HG02642 (cell line): ENCODE data around the gene DIP2C.
"Not testable (repeated sequence)": the region's sequence is repeated elsewhere in the genome, so short reads cannot be mapped to it uniquely, and the experiment has no call there.

ENCODE experiments used
- ATAC-seq: cut with Tn5 transposase; IDR thresholded peaks from one replicate; pipeline ENCODE4 v1.9.1; 2021; ENCODE audit warnings: mild to moderate bottlenecking; ENCODE audit not compliant: unreplicated experiment, poor library complexity

Gene DIP2C

GRCh38 chr10:689452-690371, at the start of gene DIP2C:
Gene DIP2C, minus strand, starts transcription at chr10:689668. Its CDS starts 90 bp downstream, at chr10:689578.
- no peak for ATAC-seq

GRCh38 chr10:734481-734880, 45.0 kb upstream of the DIP2C start:
- ATAC-seq: no peak

- ATAC-seq: no peak
These were observed 43.6 kb upstream of the DIP2C start for GRCh38 chr10:733086-733485.

DNA sequence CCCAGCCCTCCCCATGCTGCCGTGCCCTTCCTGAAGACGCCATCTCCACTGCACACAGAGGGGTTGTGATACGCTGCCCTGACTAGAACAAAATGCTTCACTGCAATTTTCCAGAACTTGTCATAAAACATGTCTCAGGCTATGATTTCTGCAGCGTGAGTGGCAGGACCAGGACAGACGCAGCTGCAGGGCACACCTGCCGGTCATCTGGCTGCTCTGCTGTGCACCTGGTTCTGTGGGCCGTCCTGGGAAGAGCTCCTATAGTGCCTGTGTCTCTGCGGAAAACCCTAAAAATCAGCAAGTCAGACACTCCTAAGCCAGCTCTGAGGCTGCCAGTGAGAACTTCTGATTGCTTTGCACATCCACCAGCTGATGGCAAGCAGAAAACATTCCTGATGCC, 39.7 kb upstream of the DIP2C start:
- no peak for ATAC-seq

- no peak for ATAC-seq
These were observed 39.1 kb upstream of the DIP2C start for GRCh38 chr10:728603-729002.

DNA sequence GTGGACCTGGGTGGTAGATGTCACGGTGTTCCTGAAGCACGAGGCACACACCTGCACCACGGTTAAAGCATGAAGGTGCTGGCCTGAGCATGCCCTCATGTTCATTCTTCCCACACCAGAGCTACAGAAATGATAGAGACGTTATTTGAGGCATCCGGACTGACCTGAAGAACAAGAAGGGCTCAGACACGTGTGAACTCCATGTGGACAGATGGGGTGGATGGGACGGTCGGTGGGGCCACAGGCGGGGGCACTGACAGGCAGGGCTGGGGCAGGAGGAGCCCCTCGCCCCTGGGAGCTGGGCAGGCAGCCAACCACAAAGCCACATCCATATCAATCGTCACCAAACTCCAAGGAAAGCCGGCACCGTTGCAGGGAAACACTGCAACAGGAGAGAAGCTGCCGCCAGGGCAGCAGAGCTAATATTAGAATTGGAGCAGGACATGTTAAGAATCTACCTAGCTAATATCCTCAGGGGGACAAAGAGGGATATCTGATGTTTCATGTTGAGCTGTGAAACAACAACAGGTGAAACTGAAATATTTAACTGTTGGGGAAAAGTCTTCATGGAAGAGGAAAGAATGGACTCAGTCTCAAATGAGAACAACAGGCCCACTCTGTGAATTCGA, 37.8 kb upstream of the DIP2C start:
- ATAC-seq: no peak

DNA sequence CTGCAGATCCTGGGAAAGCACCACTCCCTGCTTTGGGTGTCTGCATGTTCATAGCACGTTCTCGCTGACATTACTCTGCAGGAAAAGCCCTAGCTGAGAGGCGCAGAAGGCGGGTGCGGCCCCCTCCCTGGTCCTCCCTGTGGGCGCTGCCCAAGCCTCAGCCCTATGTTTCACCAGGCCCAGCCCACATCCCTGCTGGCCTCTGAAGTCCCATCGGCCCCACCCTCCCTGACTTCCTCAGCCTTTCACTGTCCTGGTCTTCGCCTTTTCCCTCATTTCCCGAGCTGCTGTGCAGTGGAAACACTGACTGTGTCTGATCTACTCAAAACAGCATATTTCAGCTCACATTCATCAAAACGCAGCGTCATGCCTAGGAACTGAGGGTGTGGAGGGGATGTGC, 36.3 kb upstream of the DIP2C start:
- no peak for ATAC-seq

DNA sequence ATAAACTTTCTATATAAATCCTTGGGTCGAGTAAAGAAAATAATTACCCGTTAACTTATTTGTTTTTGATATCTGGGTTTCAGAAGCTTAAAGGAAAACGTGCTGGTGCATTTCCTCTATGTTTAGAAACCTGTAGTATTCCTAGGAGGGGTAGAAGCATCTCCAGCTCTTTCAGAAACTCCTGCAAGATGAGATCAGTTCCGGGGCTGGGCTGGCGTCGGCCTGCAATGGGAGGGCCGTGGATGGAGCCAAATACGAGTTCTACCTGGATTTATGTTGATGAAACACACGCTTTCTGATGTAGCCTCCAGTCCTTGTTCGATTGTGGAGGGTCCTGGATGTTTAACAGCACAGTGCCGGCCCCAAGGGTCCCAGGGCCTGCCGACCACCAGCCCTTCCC, 35.8 kb upstream of the DIP2C start:
- ATAC-seq: no peak

DNA sequence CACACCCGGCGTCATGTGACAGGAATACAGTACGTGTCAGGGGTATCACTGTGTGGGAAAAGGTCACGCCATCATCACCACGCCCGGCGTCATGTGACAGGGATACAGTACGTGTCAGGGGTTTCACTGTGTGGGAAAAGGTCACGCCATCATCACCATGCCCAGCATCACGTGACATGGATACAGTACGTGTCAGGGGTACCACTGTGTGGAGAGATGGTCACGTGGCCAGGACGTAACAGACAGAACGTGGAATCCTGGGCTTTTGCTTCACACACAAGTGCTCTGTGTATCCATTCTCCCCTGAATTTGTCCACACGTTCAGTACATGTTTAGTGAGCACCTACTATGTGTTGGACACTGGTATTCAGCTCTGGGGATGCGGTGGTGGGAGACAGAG, 34.5 kb upstream of the DIP2C start:
- no peak for ATAC-seq

GRCh38 chr10:722281-723060, 33.0 kb upstream of the DIP2C start:
- ATAC-seq: no peak

GRCh38 chr10:718143-718700, 28.8 kb upstream of the DIP2C start:
- no peak for ATAC-seq

DNA sequence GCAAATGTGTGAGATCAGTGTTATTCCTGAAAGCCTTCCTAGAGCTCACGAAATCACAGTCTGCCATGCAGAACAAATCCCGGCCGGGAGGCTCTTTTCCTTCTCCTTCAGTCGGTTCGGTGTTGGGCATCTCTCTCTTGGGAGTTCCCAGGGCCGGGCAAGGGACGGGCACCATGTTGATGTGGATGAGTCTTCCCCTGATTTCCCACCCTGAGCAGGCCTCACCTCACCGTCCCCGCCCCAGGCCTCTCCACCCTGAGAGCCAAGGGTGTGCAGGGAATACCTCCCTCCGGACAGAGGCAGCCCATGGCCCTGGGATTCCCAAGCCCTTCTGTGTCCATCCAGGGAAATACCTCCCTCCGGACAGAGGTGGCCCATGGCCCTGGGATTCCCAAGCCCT, 28.0 kb upstream of the DIP2C start:
- ATAC-seq: no peak

- ATAC-seq: no peak
These were observed 27.4 kb upstream of the DIP2C start for GRCh38 chr10:716821-717220.

GRCh38 chr10:714214-714613, 24.7 kb upstream of the DIP2C start:
- no peak for ATAC-seq

- no peak for ATAC-seq
These were observed 23.1 kb upstream of the DIP2C start for GRCh38 chr10:712575-712974.

- no peak for ATAC-seq
These were observed 22.6 kb upstream of the DIP2C start for GRCh38 chr10:712089-712488.

DNA sequence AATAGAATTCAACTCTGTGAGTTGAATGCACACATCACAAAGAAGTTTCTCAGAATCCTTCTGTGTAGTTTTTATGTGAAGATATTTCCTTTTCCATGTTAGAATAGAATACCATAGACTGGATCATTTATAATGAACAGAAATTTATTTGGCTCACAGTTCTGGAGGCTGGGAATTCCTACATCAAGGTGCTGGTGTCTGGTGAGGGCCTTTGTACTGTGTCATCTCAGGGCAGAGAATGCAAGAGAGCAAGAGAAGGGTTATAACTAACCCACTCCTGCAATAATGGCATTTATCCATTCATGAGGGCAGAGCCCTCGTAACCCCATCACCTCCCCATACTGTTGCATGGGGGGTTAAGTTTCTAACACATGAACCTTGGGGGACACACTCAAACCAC, 18.4 kb upstream of the DIP2C start:
- ATAC-seq: no peak

GRCh38 chr10:707456-707855, 18.0 kb upstream of the DIP2C start:
- no peak for ATAC-seq

DNA sequence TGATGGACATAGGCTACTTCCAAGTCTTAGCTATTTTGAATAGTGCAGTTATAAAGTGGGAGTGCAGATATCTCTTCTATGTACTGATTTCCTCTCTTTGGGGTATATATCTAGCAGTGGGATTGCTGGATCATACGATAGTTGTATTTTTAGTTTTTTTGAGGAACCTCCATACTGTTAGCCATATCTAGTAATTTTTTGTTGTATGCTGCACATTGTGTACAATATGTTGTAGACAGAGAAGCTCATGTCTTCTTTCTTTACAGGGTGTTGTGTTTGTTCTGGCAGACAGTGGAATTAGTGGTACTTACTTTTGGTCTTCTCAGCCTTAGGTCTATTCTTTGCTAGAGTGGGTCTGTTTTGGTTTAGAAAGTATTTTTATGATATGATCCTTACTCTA, 13.7 kb upstream of the DIP2C start:
- no peak for ATAC-seq

- ATAC-seq: not testable (repeated sequence)
These were observed 10.7 kb upstream of the DIP2C start for GRCh38 chr10:700183-700582.
